Measurements from ENCODE around the gene CCDC178.

CCDC178 gene

GRCh38 chr18:33201509-33201926, 239.0 kb downstream of the CCDC178 start:
- peak; percentile 53 for TF ChIP-seq RAD21 (IDR thresholded peaks at IDR 0.05; ENCODE audit: low read depth)
- TF ChIP-seq USF1 (IDR thresholded peaks at IDR 0.05), result no peak
- TF ChIP-seq EP300 (IDR thresholded peaks at IDR 0.05; ENCODE audit: borderline replicate concordance), result peak; percentile 40; the same call in 1 of the 2 replicates
- no peak for TF ChIP-seq CEBPB (IDR thresholded peaks at IDR 0.05)
- TF ChIP-seq EGR1 (IDR thresholded peaks at IDR 0.05), result no peak
- no peak; the same call in 1 of the 2 replicates for TF ChIP-seq FOXM1 (IDR thresholded peaks at IDR 0.05; ENCODE audit: borderline replicate concordance, low read depth)

DNA sequence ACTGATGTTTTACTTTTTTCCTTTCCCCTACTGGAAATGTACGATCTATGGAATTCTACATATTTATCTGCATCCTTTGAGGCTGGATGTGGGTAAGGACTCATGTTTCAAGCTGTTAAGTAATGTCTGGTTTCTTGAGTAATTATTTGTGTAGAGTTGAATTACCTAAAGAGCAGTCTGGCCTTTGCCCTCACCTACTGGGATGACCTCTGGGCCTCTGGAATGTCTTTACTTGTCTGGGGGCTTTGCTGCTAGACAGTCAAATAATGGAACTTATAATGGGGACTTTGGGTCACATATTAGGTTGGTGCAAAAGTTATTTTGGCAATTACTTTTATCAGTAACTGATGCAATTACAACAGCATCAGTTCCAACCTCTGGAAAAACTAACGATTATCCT, 244.7 kb downstream of the CCDC178 start:
- TF ChIP-seq TCF12 (IDR thresholded peaks at IDR 0.05; ENCODE audit: low read depth), result peak; percentile 56; the same call in 1 of the 2 replicates
- TF ChIP-seq FOXM1 (IDR thresholded peaks at IDR 0.05; ENCODE audit: borderline replicate concordance, low read depth), result peak; percentile 69; the same call in 1 of the 2 replicates
- TF ChIP-seq RAD21 (IDR thresholded peaks at IDR 0.05; ENCODE audit: low read depth), result no peak
- peak; percentile 89 for TF ChIP-seq EP300 (IDR thresholded peaks at IDR 0.05; ENCODE audit: borderline replicate concordance)
- peak; percentile 40; the same call in 1 of the 2 replicates for TF ChIP-seq NFIC (IDR thresholded peaks at IDR 0.05)
- 0 out of 2 replicates have a peak, but pooled peaks have one; percentile 10 for TF ChIP-seq CEBPB (IDR thresholded peaks at IDR 0.05)
- TF ChIP-seq ZBTB7A (IDR thresholded peaks at IDR 0.05; ENCODE audit: low read depth), result no peak

DNA sequence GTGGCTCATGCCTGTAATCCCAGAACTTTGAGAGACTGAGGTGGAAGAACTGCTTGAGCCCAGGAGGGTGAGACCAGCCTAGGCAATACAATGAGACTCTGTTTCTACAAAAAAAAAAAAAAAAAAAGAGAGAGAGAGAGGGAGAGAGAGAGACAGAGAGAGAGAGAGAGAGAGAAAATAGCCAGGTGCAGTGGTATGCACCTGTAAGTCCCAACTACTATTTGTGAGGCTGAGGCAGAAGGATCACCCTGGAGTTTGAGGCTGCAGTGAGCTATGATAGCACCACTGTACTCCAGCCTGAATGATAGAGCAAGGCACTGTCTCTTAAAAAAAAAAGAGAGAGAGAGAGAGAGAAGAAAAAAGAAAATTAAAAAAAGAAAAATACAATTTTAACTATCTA, 245.7 kb downstream of the CCDC178 start:
- TF ChIP-seq EGR1 (IDR thresholded peaks at IDR 0.05) (no peak), YY1 (IDR thresholded peaks at IDR 0.05; ENCODE audit: low read depth) (no peak), EP300 (IDR thresholded peaks at IDR 0.05; ENCODE audit: borderline replicate concordance) (no peak), TCF12 (IDR thresholded peaks at IDR 0.05; ENCODE audit: low read depth) (no peak), ZBTB7A (IDR thresholded peaks at IDR 0.05; ENCODE audit: low read depth) (no peak), RAD21 (IDR thresholded peaks at IDR 0.05; ENCODE audit: low read depth) (no peak), NFIC (IDR thresholded peaks at IDR 0.05) (no peak), TEAD4 (IDR thresholded peaks at IDR 0.05) (no peak), USF1 (IDR thresholded peaks at IDR 0.05) (no peak), CREB1 (IDR thresholded peaks at IDR 0.05; ENCODE audit: low read depth) (no peak), CEBPB (IDR thresholded peaks at IDR 0.05) (no peak), MAX (IDR thresholded peaks at IDR 0.05) (no peak)
- TF ChIP-seq, protein P1, sequence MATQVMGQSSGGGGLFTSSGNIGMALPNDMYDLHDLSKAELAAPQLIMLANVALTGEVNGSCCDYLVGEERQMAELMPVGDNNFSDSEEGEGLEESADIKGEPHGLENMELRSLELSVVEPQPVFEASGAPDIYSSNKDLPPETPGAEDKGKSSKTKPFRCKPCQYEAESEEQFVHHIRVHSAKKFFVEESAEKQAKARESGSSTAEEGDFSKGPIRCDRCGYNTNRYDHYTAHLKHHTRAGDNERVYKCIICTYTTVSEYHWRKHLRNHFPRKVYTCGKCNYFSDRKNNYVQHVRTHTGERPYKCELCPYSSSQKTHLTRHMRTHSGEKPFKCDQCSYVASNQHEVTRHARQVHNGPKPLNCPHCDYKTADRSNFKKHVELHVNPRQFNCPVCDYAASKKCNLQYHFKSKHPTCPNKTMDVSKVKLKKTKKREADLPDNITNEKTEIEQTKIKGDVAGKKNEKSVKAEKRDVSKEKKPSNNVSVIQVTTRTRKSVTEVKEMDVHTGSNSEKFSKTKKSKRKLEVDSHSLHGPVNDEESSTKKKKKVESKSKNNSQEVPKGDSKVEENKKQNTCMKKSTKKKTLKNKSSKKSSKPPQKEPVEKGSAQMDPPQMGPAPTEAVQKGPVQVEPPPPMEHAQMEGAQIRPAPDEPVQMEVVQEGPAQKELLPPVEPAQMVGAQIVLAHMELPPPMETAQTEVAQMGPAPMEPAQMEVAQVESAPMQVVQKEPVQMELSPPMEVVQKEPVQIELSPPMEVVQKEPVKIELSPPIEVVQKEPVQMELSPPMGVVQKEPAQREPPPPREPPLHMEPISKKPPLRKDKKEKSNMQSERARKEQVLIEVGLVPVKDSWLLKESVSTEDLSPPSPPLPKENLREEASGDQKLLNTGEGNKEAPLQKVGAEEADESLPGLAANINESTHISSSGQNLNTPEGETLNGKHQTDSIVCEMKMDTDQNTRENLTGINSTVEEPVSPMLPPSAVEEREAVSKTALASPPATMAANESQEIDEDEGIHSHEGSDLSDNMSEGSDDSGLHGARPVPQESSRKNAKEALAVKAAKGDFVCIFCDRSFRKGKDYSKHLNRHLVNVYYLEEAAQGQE (IDR thresholded peaks at IDR 0.05; ENCODE audit: low read depth), result no peak

- TF ChIP-seq CREB1 (IDR thresholded peaks at IDR 0.05; ENCODE audit: low read depth), result no peak
- TF ChIP-seq CEBPB (IDR thresholded peaks at IDR 0.05), result no peak
- no peak for TF ChIP-seq USF1 (IDR thresholded peaks at IDR 0.05)
- no peak for TF ChIP-seq ZBTB7A (IDR thresholded peaks at IDR 0.05; ENCODE audit: low read depth)
- TF ChIP-seq RAD21 (IDR thresholded peaks at IDR 0.05; ENCODE audit: low read depth), result no peak
- TF ChIP-seq NFIC (IDR thresholded peaks at IDR 0.05), result no peak
- no peak for TF ChIP-seq TEAD4 (IDR thresholded peaks at IDR 0.05)
- no peak for TF ChIP-seq FOXM1 (IDR thresholded peaks at IDR 0.05; ENCODE audit: borderline replicate concordance, low read depth)
- TF ChIP-seq, protein P1 (IDR thresholded peaks at IDR 0.05; ENCODE audit: low read depth), result no peak
- no peak for TF ChIP-seq EP300 (IDR thresholded peaks at IDR 0.05; ENCODE audit: borderline replicate concordance)
- no peak for TF ChIP-seq TAF1 (IDR thresholded peaks at IDR 0.05; ENCODE audit: low read depth)
- TF ChIP-seq MAX (IDR thresholded peaks at IDR 0.05), result no peak
These were observed 255.6 kb downstream of the CCDC178 start for GRCh38 chr18:33184958-33185357.

- no peak for TF ChIP-seq RAD21 (IDR thresholded peaks at IDR 0.05; ENCODE audit: low read depth)
- TF ChIP-seq TCF12 (IDR thresholded peaks at IDR 0.05; ENCODE audit: low read depth), result peak; percentile 68; the same call in 1 of the 2 replicates
- TF ChIP-seq MAX (IDR thresholded peaks at IDR 0.05), result no peak
- TF ChIP-seq TEAD4 (IDR thresholded peaks at IDR 0.05), result peak; percentile 90
- TF ChIP-seq ZBTB7A (IDR thresholded peaks at IDR 0.05; ENCODE audit: low read depth), result no peak
- TF ChIP-seq, protein P1 (IDR thresholded peaks at IDR 0.05; ENCODE audit: low read depth), result no peak
- no peak for TF ChIP-seq TAF1 (IDR thresholded peaks at IDR 0.05; ENCODE audit: low read depth)
- no peak for TF ChIP-seq USF1 (IDR thresholded peaks at IDR 0.05)
- no peak for TF ChIP-seq EGR1 (IDR thresholded peaks at IDR 0.05)
- no peak for TF ChIP-seq CREB1 (IDR thresholded peaks at IDR 0.05; ENCODE audit: low read depth)
- peak; percentile 89 for TF ChIP-seq FOXM1 (IDR thresholded peaks at IDR 0.05; ENCODE audit: borderline replicate concordance, low read depth)
- TF ChIP-seq EP300 (IDR thresholded peaks at IDR 0.05; ENCODE audit: borderline replicate concordance), result peak; percentile 96
- peak; percentile 88 for TF ChIP-seq NFIC (IDR thresholded peaks at IDR 0.05)
- TF ChIP-seq YY1 (IDR thresholded peaks at IDR 0.05; ENCODE audit: low read depth), result no peak
- no peak; the same call in 1 of the 2 replicates for TF ChIP-seq CEBPB (IDR thresholded peaks at IDR 0.05)
These were observed 256.3 kb downstream of the CCDC178 start for GRCh38 chr18:33184175-33184574.
